ENCODE results near the gene GRIN3B. TPM values are rescaled to one million over a fixed set of nuclear protein-coding genes. Genes with fewer than 3 reads are reported as not detected.

The GRIN3B gene
- total and polyA plus RNA-seq, 2 of the 8 experiments (the other 6 are each of a cell fraction or from before 2014, with no cell fraction given): 0.45 to 1.0 TPM

GRCh38 chr19:974564-975257 lies 25.5 kb upstream of the GRIN3B start (continued):
- TF ChIP-seq TAF7 (optimal IDR thresholded peaks at IDR 0.05; ENCODE audit: borderline replicate concordance, low read depth, low read length) (no peak), CHD7 (IDR thresholded peaks at IDR 0.05; ENCODE audit: insufficient replicate concordance, low read length) (no peak), SP4 (IDR thresholded peaks at IDR 0.05; ENCODE audit: low read length) (no peak), SIX5 (IDR thresholded peaks at IDR 0.05; ENCODE audit: low read depth, low read length) (no peak), NRF1 (IDR thresholded peaks at IDR 0.05; ENCODE audit: low read depth, low read length) (no peak), CHD1 (IDR thresholded peaks at IDR 0.05; ENCODE audit: low read depth, low read length) (no peak), FOSL1 (IDR thresholded peaks at IDR 0.05; ENCODE audit: insufficient read depth, low read depth, low read length) (no peak)

All from H1 (cell line).